ENCODE data around the gene CPEB1. TPM values are rescaled to one million over a fixed set of nuclear protein-coding genes. Genes with fewer than 3 reads are reported as not detected.

The CPEB1 gene
- total RNA-seq, 1 donor from 2014 or later: 15.2 TPM

DNA sequence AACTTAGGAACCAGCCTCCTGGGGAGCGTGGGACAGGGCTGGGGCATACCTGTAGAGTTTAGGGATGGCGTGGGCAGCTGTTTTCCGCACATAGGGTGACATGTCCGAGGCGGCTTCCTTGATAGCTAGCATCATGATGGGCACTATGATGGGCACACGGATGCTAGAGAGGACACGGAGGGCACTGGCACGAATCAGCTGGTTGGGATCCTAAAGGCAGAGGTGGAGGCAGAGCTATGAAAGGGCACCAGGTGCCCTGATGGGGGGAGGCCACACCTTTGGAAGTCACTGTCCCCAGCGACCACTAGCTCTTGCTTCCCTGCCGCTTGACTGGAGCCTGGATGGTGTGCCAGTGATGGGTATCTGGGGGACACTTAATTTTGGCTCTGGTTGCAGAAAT is 34.2 kb upstream of the CPEB1 start:
- H3K4me1 Mint-ChIP-seq (ENCODE audit: low read depth, unreplicated experiment): peaks cover 6% of the 10 kb centered on the region
- H3K27me3 Mint-ChIP-seq (ENCODE audit: unreplicated experiment): peaks cover 2% of the 10 kb centered on the region
- H3K4me3 Mint-ChIP-seq (ENCODE audit: unreplicated experiment): peak overlapping the region; percentile 85
- peaks cover 4% of the 10 kb centered on the region for H3K36me3 Mint-ChIP-seq (ENCODE audit: unreplicated experiment)
- DNase-seq: no peak
- peak overlapping the region; percentile 84 for H3K27ac Mint-ChIP-seq (ENCODE audit: unreplicated experiment)
- peaks cover 7% of the 10 kb centered on the region for H3K9me3 Mint-ChIP-seq (ENCODE audit: unreplicated experiment)
- TF ChIP-seq, protein P1, sequence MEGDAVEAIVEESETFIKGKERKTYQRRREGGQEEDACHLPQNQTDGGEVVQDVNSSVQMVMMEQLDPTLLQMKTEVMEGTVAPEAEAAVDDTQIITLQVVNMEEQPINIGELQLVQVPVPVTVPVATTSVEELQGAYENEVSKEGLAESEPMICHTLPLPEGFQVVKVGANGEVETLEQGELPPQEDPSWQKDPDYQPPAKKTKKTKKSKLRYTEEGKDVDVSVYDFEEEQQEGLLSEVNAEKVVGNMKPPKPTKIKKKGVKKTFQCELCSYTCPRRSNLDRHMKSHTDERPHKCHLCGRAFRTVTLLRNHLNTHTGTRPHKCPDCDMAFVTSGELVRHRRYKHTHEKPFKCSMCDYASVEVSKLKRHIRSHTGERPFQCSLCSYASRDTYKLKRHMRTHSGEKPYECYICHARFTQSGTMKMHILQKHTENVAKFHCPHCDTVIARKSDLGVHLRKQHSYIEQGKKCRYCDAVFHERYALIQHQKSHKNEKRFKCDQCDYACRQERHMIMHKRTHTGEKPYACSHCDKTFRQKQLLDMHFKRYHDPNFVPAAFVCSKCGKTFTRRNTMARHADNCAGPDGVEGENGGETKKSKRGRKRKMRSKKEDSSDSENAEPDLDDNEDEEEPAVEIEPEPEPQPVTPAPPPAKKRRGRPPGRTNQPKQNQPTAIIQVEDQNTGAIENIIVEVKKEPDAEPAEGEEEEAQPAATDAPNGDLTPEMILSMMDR (IDR thresholded peaks at IDR 0.05; ENCODE audit: partially characterized antibody, unreplicated experiment): no peak

DNA sequence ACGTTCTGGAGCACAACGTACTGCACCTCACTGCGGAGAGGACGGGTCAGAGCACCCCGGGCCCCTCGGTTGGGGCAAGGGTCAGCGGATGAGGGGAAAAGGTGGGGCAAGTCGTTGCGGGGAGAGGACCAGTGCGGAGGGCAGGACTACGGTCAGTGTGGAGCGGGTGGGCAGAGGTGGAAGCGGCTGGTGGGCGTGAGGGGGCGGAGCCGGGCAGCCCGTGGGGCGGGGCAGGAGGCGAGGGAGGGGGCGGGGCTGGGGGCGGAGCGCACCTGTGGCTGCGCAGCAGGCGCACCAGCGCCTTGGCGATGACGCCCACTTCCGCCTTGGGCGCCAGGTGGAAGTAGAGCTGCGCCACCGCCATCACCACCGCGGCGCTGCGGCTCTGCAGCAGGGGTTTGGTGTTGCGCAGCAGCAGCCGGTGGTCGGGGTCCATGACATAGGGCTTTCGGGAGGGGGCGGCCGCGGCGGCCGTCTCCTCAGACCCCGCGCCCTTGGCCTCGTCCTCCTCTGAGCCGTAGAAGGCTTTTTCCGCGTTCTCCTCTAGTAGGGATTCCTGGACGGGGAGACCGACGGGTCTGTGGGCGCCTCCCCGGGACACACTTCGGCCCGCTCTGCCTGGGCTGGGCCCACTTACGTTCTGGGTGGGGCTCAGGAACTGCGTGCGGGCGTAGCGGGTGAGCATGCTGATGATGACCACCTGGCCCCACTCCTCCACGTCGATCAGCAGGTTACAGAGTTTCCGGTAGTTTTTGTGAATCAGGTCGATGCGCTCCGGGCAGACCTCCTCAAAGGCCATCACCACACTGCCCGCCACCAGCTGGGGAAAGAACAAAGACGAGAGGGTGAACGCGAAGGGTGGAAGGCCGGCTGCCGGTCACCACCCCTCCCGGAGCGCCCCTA is 33.3 kb upstream of the CPEB1 start:
- TF ChIP-seq, protein P1 (IDR thresholded peaks at IDR 0.05; ENCODE audit: partially characterized antibody, unreplicated experiment): no peak
- peak; percentile 83 for DNase-seq
- Mint-ChIP-seq H3K4me3 (ENCODE audit: unreplicated experiment) (peak overlapping the region; percentile 85), H3K9me3 (ENCODE audit: unreplicated experiment) (peaks cover 7% of the 10 kb centered on the region), H3K4me1 (ENCODE audit: low read depth, unreplicated experiment) (peaks cover 6% of the 10 kb centered on the region), H3K36me3 (ENCODE audit: unreplicated experiment) (peaks cover 4% of the 10 kb centered on the region), H3K27ac (ENCODE audit: unreplicated experiment) (peak overlapping the region; percentile 84), H3K27me3 (ENCODE audit: unreplicated experiment) (peaks cover 2% of the 10 kb centered on the region)

DNA sequence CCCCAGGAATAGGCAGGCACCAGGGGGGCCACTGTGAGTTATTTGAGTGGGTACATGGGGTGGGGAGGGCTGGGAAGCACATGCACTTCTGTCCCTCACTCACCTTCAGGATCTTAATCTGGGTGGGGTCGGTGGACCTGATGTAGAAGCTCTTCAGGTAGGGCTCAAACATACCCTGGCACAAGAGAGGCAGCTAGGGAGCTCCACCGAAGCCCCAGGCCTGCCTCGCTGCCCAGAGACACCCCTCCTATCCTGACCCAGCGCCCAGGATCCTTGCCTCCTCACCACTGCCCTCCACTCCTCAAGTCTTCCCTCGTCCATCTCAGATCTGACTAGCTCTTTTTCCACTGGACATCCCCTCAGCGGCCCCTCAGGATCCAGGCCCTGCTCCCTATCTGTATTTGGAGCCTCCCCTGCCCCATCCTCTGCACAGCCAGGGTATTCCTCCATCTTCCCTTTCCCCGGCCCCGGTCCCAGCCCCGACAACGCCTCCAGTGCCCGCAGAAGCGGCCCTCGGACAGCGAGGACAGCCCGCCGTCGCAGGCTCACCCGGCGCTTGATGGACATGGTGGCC is 32.5 kb upstream of the CPEB1 start:
- TF ChIP-seq, protein P1 (IDR thresholded peaks at IDR 0.05; ENCODE audit: partially characterized antibody, unreplicated experiment): no peak
- Mint-ChIP-seq H3K4me1 (ENCODE audit: low read depth, unreplicated experiment) (peaks cover 6% of the 10 kb centered on the region), H3K27ac (ENCODE audit: unreplicated experiment) (no peak overlapping the region), H3K9me3 (ENCODE audit: unreplicated experiment) (peaks cover 7% of the 10 kb centered on the region), H3K36me3 (ENCODE audit: unreplicated experiment) (peaks cover 4% of the 10 kb centered on the region), H3K4me3 (ENCODE audit: unreplicated experiment) (peak overlapping the region; percentile 65), H3K27me3 (ENCODE audit: unreplicated experiment) (peaks cover 2% of the 10 kb centered on the region)
- no peak for DNase-seq

DNA sequence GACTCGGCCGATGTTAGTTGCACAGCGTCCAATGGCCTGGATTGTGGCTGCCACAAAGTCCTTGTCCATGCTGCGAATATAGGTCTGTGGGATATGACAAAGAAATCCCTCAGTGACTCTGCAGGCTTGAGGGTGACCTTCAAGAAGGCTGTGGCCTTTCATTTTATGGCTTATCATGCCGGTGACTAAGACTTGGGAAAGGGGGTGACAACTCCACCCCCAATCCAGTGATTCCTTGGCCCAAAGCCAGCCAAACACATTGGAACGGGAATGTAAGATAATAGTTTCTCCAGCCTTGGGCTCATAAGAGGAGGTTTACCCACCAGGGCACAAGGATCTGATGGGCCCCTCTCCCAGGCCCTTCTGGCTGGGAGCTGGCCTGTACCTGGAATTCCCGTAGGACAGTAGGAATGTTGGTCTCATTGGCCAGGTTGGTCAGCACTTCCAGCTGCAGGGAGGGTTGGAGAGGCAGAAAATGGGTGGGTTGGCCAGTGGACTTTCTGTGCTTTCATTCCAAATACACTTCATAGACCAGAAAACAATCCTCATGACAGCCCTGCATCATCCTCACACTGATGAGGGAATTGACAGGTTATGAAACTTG is 30.7 kb upstream of the CPEB1 start:
- Mint-ChIP-seq H3K4me1 (ENCODE audit: low read depth, unreplicated experiment) (peaks cover 6% of the 10 kb centered on the region), H3K9me3 (ENCODE audit: unreplicated experiment) (peaks cover 7% of the 10 kb centered on the region), H3K36me3 (ENCODE audit: unreplicated experiment) (peaks cover 4% of the 10 kb centered on the region), H3K27me3 (ENCODE audit: unreplicated experiment) (peaks cover 2% of the 10 kb centered on the region), H3K4me3 (ENCODE audit: unreplicated experiment) (no peak overlapping the region), H3K27ac (ENCODE audit: unreplicated experiment) (no peak overlapping the region)
- TF ChIP-seq, protein P1 (IDR thresholded peaks at IDR 0.05; ENCODE audit: partially characterized antibody, unreplicated experiment): no peak
- DNase-seq: no peak
